Adrenal gland (tissue), 5 donors: ENCODE measurements around the gene SH3BGRL3.

Source experiments
- CTCF ChIP-seq, 6 experiments: fragments of 450-650 bp in 4 of 6; fragments of 200-600 bp in 2 of 6; sonication (generic) in 1 of 6; IDR thresholded peaks; 1 replicate in 5 of 6; 2 replicates in 1 of 6; pipeline versions ENCODE4 v1.5.1 to v1.8.0; 2016 to 2021; ENCODE audit warnings: antibody characterized with exemption in 6 of 6, mild to moderate bottlenecking in 2 of 6, moderate library complexity in 1 of 6
- POLR2A ChIP-seq, 2 donors: fragments of 450-650 bp; IDR thresholded peaks; one replicate each; pipeline ENCODE4 v1.6.1; 2017; ENCODE audit warnings: antibody characterized with exemption in 2 of 2, mild to moderate bottlenecking in 2 of 2, moderate library complexity in 1 of 2
- donor health status: DM: no; HTN: no; CAD: no.

GRCh38 chr1:26265405-26265804, 14.5 kb upstream of the SH3BGRL3 start:
- no peak for TF ChIP-seq POLR2A (IDR thresholded peaks at IDR 0.05)
- no peak for TF ChIP-seq CTCF (IDR thresholded peaks at IDR 0.05)
